ENCODE measurements around the gene DTX2. TPM values are rescaled to one million over a fixed set of nuclear protein-coding genes. Genes with fewer than 3 reads are reported as not detected.
"Not testable (repeated sequence)": the region's sequence is repeated elsewhere in the genome, so short reads cannot be mapped to it uniquely, and the experiment has no call there.

The DTX2 gene
- total RNA-seq, 1 donor from 2014 or later: 45.8 TPM

GRCh38 chr7:76511911-76512885 is 50.7 kb downstream of the DTX2 start:
- intact Hi-C loops (cut with micrococcal nuclease); H3K9me3 Mint-ChIP-seq; H3K27me3 Mint-ChIP-seq; H3K36me3 Mint-ChIP-seq (ENCODE audit: low read depth); DNase-seq; H3K27ac Mint-ChIP-seq; H3K4me1 Mint-ChIP-seq; H3K4me3 Mint-ChIP-seq; ATAC-seq (ENCODE audit: low read depth); CTCF ChIA-PET; POLR2A ChIA-PET: not testable (repeated sequence)

- no peak overlapping the region for H3K4me3 Mint-ChIP-seq
- H3K36me3 Mint-ChIP-seq (ENCODE audit: low read depth): no peaks in the 10 kb centered on the region
- H3K27ac Mint-ChIP-seq: no peak overlapping the region
- intact Hi-C loops (cut with micrococcal nuclease): no loop called here
- H3K4me1 Mint-ChIP-seq: no peaks in the 10 kb centered on the region
- POLR2A ChIA-PET: no interaction called here
- no peak for ATAC-seq (ENCODE audit: low read depth)
- H3K27me3 Mint-ChIP-seq: no peaks in the 10 kb centered on the region
- CTCF ChIA-PET: no interaction called here
- TF ChIP-seq CTCF (IDR thresholded peaks at IDR 0.05): no peak
- no peak for DNase-seq
- no peaks in the 10 kb centered on the region for H3K9me3 Mint-ChIP-seq
Measured at GRCh38 chr7:76512941-76513816, 51.7 kb downstream of the DTX2 start.

GRCh38 chr7:76513817-76514799 is 52.6 kb downstream of the DTX2 start:
- no peaks in the 10 kb centered on the region for H3K9me3 Mint-ChIP-seq
- intact Hi-C loops (cut with micrococcal nuclease): no loop called here
- CTCF ChIA-PET: no interaction called here
- no peaks in the 10 kb centered on the region for H3K36me3 Mint-ChIP-seq (ENCODE audit: low read depth)
- no peak overlapping the region for H3K4me3 Mint-ChIP-seq
- H3K4me1 Mint-ChIP-seq: no peaks in the 10 kb centered on the region
- H3K27ac Mint-ChIP-seq: no peak overlapping the region
- DNase-seq (no peak), ATAC-seq (ENCODE audit: low read depth) (no peak)
- H3K27me3 Mint-ChIP-seq: no peaks in the 10 kb centered on the region
- POLR2A ChIA-PET: no interaction called here
- TF ChIP-seq CTCF (IDR thresholded peaks at IDR 0.05): no peak

GRCh38 chr7:76514926-76515771 is 53.6 kb downstream of the DTX2 start:
- intact Hi-C loops (cut with micrococcal nuclease): no loop called here
- H3K4me1 Mint-ChIP-seq: no peaks in the 10 kb centered on the region
- no peak for TF ChIP-seq CTCF (IDR thresholded peaks at IDR 0.05)
- POLR2A ChIA-PET: no interaction called here
- CTCF ChIA-PET: no interaction called here
- H3K36me3 Mint-ChIP-seq (ENCODE audit: low read depth): no peaks in the 10 kb centered on the region
- DNase-seq (no peak), ATAC-seq (ENCODE audit: low read depth) (no peak)
- H3K27ac Mint-ChIP-seq: no peak overlapping the region
- no peaks in the 10 kb centered on the region for H3K9me3 Mint-ChIP-seq
- no peaks in the 10 kb centered on the region for H3K27me3 Mint-ChIP-seq
- H3K4me3 Mint-ChIP-seq: no peak overlapping the region

Measured in activated B cell treated with CpG ODN at 0.5 μM for 24 hours (primary cell).